GM19238 (cell line): Measurements from ENCODE around the gene OTUD5.

ENCODE experiments used
- DNase-seq: peaks from one replicate; pipeline ENCODE4 v3.0.0; 2011; ENCODE audit warnings: low spot score; ENCODE audit not compliant: insufficient read length

Gene OTUD5

DNA sequence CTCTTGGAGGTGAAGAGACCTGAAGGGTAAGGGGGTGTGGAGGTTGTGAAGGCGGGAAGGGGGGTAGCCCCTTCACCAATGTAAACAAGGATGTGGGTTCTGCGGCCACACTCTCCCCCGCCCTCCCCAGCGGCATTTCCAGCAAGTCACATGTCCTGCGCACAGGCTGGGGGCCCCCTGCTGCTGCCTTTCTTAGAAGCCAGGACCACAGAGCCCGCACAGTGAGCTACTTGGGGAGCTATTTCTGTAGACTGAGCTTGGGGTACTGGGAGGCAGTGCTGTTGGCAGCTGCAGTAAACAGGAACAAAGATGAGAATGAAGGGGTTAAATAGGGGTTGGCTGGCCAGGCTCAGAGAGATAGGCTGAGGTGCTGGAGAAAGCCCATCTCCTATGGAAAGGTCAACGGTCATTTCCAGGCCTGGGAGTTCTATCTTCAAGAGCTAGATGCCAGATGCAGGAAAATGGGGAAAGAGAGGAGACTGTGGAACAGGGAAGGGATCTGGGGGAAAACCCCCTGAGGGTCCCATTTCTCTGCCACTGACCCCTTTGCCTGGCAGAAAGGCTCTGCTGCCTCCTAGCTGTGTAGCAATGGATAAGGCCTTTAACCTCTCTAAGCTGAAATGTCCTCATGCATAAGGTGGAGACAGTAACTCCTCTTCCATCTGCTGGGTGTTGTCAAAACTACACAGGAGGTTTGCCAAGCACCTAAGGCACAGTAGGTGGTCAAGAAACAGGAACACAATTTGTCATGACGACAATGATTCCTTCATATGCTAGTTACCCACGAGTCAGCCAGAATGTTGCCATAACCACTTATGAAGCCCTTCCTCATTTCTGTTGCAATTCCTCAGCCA, 20.1 kb downstream of the OTUD5 start:
- peak; percentile 55 for DNase-seq

GRCh38 chrX:48936429-48937053, 20.9 kb downstream of the OTUD5 start:
- no peak for DNase-seq

GRCh38 chrX:48935301-48935670, 22.1 kb downstream of the OTUD5 start:
- no peak for DNase-seq

DNA sequence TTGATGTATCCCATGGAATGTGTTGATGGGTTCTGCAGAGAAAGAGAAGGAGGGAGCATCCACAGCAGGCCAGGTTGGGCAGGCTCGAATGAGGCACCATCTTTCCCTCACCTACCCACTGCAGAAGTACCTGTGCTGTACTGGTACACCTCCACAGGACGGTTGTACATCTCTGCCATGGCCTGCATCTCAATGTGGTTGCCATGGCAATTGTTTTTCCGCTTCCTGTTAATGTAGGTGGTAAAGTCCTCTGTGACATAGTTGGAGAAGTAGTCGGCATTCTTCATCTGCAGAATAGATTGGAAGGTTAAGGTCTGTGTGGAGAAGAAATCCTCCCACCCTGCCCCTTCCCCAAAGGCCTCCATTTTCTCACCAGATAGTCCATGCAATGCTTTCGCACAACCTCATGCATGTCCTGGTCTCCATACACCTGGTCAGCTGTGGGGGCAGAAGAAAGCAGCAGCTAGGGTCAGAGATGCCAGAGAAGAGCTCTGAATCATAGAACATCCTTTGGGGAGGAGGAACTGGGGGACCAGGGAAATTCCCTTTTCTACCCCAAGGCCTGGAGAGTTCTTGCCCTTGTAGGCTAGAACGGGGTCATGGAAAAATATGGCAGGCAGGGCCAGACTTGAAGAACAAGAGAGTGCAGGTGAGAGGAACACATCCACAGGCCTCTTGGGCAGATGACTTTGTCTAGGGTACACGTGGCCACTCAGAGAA, 22.7 kb downstream of the OTUD5 start:
- DNase-seq, result no peak

DNA sequence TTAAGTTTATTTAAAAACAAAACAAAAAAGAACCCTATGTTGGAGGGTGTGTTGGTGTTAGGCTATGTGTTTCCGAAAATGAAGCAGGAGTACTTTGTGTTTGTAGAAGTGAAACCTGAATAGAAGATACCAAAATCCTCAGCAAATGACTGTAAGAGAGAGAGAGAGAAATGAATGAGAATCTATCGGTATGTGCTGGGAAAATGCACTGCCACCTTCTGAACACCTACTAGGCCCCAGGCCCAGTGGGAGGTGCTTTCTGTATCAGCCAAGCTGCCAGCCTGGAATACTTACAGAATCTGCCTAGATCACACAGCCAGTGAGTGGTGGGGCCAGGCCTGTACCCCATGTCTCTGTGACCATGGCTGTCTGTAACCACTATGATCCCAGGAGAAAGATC, 23.6 kb downstream of the OTUD5 start:
- DNase-seq, result no peak

DNA sequence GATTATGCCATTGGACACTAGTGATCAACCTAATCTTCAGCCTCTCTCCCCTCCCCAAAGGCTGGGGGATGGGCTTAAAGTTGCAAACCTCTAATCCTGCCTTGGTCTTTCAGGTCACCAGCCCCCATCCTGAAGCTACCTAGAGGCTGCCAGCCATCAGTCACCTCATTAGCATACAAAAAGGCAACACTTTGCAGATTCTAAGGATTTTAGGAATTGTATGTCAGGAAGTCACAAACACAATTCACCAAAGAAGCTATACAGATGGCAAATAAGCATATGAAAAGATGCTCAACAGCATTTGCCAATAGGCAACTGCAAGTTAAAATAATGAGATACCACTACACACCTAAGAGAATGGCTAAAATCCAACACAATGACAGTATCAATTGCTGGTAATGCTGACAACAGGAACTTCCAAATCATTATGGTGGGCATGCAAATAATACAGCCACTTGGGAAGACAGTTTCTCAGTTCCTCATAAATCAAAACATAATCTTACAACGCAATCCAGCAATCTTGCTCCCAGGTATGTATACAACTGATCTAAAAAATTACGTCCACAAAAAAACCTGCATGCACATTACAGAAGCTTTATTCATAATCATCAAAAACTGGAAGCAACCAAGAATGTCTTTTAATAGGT, 29.5 kb downstream of the OTUD5 start:
- DNase-seq, result no peak

DNA sequence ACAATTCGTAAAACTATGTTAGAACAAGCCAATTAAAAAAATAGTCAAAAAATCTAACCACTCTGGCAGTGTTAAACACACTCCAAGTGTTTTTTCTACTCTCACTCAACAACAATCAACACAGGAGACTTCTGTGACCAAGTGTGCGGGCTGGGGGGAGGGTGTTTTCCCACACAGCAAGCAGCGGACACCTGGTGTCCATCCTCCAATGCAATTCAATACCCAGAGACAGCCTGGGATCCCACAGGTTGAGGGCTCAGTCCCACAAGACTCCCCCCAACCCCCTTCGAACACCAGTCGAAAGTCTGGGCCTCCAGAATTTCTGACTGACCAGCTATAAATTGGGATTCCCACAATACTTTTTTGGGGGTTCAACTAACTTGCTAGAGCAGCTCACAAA, 30.3 kb downstream of the OTUD5 start:
- no peak for DNase-seq

DNA sequence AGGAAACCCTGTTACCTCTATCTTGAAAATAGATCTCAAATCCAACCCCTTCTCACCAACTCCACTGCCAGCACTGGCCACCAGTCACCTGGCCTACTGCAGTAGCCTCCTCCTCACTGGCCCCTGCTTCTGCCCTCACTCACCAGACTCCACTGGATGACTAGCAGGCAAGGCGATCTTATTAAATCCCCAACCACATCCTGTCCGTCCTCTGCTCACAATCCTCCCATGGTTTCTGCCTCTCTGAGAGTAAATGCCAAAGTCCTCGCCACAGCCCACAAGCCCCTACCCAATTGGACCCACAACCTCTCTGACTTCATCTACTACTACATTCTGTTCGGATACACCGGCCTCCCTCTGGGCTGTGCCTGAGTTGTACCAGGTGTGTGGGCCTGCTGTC, 33.1 kb downstream of the OTUD5 start:
- DNase-seq, result no peak

DNA sequence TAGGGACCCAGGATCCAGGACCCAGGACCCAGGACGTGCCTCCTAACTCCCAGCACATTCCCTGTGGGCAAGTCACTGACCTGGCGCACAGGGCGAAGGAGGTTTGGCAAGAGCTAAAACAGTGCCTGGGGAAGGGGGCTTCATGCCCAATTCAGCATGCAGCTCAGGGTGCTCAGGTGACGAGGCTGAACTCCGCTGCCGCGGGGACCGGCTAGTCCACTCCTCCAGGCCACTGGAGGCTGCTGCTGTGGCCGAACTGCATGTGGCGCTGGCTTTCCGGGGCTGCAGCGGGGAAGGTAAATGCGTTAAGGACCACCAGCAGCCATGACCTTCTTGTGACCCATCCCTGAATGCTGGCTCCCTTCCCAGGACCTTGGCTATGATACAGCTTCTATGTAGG, 33.6 kb downstream of the OTUD5 start:
- DNase-seq, result no peak

DNA sequence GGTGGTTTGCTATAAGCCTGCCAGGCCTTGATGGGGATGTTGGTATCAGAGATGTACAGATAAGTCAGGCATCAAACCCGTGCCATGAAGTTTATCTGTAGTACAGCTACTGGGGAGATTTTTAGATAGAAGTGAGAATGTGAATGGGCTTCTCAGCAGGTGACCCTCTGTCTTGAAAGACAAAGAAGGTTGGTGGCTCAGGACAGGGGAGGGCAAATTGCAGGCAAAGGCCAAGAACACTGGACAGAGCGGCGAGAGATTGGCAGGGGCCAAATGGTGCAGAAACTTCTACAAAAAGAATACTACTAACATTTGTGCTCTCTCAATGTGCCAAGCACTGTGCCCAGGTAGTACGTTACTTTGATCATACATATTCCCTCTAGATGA, 36.7 kb downstream of the OTUD5 start:
- DNase-seq, result no peak

- no peak for DNase-seq
Measured at GRCh38 chrX:48919947-48920717, 37.3 kb downstream of the OTUD5 start.

DNA sequence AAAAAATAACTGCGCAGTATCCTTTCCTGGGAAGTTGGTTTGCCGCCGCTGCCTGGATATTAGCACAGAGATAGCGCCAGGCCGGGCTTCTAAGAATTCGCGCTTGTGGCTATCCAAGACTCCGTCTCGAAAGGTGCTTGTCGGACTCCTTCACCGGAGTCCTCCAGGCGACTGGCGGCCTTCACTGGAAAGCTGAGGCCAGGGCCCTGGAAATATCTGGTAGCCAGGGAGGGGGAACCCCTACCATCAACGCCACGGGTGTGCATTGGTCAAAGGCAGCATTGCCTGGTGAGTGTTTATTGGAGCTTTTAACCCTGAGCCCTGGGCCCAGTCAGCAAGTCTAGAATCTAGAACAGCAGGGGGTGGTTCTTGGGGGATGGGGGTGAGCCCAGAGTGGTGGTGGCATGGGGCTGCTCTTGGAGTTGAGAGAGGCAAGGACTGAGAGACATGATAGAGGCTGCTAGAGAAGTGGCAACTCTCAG, 38.0 kb downstream of the OTUD5 start:
- no peak for DNase-seq

DNA sequence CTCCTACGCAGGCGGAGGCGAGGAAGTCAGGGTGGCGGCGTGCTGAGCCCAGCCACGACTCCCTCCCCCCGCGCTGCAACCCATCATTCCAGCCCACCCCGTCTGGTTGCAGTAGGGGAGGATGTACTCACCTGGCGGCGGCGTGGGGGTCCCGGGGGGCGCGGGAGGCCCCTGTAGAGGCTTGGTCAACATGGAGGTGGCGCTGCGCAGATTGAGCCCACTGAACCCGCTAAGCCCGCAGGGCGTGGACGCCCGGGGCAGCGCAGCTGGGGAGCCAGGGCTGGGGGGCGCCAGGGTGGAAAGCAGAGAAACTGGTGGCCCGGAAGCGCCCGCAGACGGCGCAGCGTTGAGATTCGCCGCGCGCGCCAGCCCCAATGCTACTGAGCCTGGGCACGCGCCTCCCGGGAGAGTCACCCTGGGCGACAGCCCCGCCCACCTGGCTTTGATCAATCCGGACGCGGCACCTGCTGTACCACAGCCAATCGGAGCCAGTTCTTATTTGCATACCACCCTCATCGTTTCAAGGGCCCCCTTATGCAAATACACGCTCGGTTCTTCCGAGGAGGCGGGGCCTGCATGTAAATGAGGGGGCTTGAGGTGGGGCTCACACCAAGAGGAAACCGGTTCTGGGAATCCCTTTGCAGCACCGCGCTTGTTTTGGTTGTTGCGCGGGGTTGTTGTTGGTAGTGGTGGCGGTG, 38.6 kb downstream of the OTUD5 start, which contains the start of gene PIM2:
Gene PIM2 (minus strand): TSS at position 382 of the 698 bp plus-strand sequence. CDS start 190 bp downstream, at position 192.
- peak; percentile 72 for DNase-seq

- DNase-seq, result no peak
Measured at GRCh38 chrX:48918301-48918642, 39.1 kb downstream of the OTUD5 start.

- DNase-seq, result peak; percentile 58
Measured at GRCh38 chrX:48917139-48918001, 40.0 kb downstream of the OTUD5 start.

GRCh38 chrX:48914593-48915493, 42.6 kb downstream of the OTUD5 start:
- no peak for DNase-seq

DNA sequence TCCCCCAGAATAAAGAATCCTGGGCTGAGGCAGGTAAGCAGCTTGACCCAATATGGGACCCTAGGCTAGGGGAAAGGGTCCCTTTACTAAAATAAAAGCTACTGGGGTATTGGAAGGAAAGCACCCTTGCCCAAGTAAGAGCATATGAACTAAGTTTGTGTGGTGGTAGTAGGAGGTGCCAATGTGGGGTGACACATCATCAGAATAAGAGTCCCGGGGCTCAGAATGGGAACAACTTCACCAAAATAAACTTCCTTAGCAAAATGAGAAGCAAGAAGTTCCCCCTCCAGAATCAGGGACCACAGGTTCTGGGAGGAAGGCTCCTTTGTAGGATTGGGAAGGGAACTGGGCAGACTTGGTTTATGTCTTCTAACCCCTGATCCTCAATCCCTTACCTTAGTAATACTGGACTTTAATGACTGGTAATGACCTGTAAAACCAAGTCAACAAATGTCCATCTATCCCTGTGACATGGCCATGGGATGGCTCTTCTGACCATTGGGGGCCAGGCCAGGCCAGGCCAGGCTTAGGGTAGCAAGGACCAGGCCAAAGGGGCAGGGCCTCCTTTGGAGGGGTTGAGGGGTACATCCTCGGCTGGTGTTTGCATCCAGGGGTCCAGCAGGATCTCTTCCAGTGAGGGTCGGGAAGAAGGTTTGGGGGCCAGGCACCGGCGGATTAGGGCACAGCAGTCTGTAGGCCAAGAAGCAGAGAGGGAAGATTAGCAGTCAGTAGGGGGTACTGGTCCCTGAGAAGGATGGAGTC, 43.6 kb downstream of the OTUD5 start:
- no peak for DNase-seq
